Frontal cortex (tissue), 4 donors: ENCODE results near the gene GTPBP2. TPM values are rescaled to one million over a fixed set of nuclear protein-coding genes. Genes with fewer than 3 reads are reported as not detected.
A peak's percentile ranks its signal among the peaks of the same experiment; 100 is the strongest.
"Not testable (repeated sequence)": the region's sequence is repeated elsewhere in the genome, so short reads cannot be mapped to it uniquely, and the experiment has no call there.

Experiments used
- DNase-seq, 2 donors: peaks; one replicate each; pipeline ENCODE4 v3.0.0; 2012; ENCODE audit warnings: low spot score in 2 of 2
- FAIRE-seq: peaks from 2 replicates; lab custom pipeline; 2012; peaks lifted over from hg19 to GRCh38; lab: Jason Lieb, UNC
- total RNA-seq: library from RNA; depleted of rRNA; stranded (reverse); fragments of >200 nt; gene quantifications from one replicate; pipeline ENCODE4 v1.2.3, GENCODE V29; 2014
- donor health status: control.
- donor health status: control.
- donor health status: control.

GTPBP2 gene
- total RNA-seq, 1 donor from 2014 or later = 32.6 TPM

DNA sequence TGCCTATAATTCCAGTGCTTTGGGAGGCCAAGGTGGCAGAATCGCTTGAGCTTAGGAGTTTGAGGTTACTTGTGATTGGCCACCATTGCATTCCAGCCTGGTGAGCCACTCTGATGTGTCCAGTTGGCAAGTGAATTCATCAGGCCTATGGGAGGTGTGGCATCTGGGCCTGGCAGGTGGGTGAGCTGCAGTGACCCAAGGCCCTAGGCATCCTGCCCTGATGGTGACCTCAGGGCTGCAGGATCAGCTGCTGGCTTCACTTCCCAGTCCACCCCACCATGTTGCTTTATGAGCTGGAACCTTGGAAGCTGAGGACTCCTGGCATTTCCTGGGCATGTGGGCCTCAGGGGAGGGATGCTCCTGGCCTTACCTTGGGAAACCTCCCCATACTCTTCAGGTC, 36.3 kb upstream of the GTPBP2 start:
- no peak for FAIRE-seq

DNA sequence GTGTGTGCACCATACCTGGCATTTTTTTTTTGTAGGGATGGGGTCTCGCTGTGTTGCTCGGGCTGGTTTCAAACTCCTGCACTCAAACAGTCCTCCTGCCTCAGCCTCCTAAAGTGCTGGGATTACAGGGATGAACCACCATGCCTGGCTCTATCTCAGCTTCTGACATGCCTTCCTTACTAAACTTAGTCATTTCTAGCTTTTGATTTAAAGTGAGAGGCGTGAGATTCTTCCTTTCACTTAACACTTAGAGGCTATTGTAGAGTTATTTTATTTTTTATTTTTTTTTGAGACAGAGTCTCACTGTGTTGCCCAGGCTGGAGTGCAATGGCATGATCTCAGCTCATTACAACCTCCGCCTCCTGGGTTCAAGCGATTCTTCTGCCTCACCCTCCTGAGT, 33.9 kb upstream of the GTPBP2 start:
- not testable (repeated sequence) for FAIRE-seq, DNase-seq

More for the DNA sequence above, 36.3 kb upstream of the GTPBP2 start:
- no peak for DNase-seq

GRCh38 chr6:43658161-43658560, 29.1 kb upstream of the GTPBP2 start:
- FAIRE-seq (no peak), DNase-seq (no peak)

GRCh38 chr6:43657221-43657802, 28.2 kb upstream of the GTPBP2 start:
- FAIRE-seq (no peak), DNase-seq (no peak)

DNA sequence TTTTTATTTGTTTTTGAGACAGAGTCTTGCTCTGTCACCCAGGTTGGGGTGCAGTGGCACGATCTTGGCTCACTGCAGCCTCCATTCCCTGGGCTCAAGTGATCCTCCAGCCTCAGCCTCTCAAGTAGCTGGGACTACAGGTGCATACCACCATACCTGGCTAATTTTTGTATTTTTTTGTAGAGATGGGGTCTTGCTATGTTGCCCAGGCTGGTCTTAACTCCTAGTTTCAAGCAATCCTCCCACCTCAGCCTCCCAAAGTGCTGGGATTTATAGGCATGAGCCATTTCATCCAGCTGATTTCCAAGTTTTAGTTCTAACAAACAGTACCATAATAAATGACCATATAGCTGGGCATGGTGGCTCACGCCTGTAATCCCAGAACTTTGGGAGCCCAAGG, 23.8 kb upstream of the GTPBP2 start:
- FAIRE-seq, DNase-seq: not testable (repeated sequence)

GRCh38 chr6:43648248-43648647, 19.2 kb upstream of the GTPBP2 start:
- no peak for FAIRE-seq

GRCh38 chr6:43647613-43648012, 18.5 kb upstream of the GTPBP2 start:
- FAIRE-seq = no peak
- no peak for DNase-seq

More at GRCh38 chr6:43648248-43648647, 19.2 kb upstream of the GTPBP2 start:
- DNase-seq = no peak

DNA sequence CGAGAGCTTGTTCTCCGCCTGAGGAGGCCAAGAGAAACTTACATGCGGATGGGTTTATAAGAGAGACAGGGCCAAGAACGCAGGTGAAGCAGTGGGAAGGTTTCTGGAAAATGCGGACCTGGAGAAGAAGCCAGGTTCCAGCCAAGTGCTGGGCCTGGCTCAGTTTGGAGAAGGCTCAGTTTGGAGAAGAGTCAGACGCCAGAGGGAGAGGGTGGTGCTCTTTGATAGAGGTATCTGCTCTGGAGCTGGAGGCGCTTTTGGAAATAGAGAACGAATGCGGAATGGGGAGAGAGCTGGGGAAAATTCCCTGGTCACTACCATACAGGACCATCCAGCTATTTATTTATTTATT, 16.5 kb upstream of the GTPBP2 start:
- no peak for FAIRE-seq
- DNase-seq = no peak

GRCh38 chr6:43644940-43645612, 16.0 kb upstream of the GTPBP2 start, which contains the start of gene RSPH9:
Gene RSPH9 (plus strand): TSS chr6:43645036. CDS start chr6:43645099, 63 bp downstream.
- DNase-seq (peak in 1 of 2 donors; percentile 49), FAIRE-seq (no peak)

GRCh38 chr6:43639984-43640800, 11.1 kb upstream of the GTPBP2 start:
- no peak for FAIRE-seq
- DNase-seq = no peak

DNA sequence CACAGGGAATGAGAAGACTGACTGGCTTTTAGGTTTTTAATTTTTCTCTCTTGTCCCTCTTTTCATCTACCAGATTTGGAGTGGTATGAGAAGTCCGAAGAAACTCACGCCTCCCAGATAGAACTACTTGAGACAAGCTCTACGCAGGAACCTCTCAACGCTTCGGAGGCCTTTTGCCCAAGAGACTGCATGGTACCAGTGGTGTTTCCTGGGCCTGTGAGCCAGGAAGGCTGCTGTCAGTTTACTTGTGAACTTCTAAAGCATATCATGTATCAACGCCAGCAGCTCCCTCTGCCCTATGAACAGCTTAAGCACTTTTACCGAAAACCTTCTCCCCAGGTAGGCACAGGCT, 7.2 kb upstream of the GTPBP2 start:
- DNase-seq (no peak), FAIRE-seq (no peak)

DNA sequence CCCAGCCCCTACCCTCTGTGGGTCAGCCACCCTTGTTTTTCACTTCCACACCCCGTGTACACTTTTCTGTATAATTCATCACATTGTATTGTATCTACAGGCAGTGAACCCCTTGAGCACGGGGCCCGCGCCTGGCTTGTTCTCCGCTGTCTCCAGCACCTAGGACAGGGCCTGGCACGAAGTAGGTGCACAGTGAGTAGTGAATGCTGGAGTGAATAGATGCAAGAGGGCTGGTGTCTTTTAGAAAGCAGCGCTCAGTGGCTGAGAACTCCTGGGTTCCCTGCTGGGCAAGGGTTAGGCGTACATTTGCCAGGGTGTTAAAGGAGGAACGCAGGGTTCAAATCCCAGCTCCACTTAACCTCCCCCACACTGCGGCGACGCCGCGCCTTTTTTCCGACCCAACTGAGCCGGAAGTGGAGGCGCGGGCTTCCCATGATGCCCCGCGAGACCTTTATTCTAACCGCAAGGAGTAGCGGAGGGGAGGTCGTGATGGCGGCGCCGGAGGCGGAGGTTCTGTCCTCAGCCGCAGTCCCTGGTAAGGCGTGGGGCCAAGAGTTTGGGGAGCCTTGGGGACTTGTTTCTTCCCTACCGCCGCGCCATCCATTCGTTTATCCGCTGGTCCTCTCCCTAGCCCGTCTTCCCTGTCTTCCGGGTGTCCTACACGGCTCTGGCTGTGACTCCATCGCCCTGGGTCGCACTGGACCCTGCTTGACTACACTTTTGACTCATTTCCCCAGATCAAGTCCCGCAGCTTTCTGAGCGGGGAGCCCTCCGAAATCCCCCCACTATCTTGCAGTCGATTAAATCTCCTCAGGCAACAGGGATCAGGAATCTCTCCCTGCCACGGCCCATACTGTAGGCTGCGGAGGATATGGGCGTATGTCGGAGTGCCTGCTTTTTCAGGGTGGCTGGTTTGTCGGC, 6.6 kb upstream of the GTPBP2 start, which contains the start of gene MAD2L1BP:
Gene MAD2L1BP (plus strand): TSS at position 454 of the 921 bp plus-strand sequence. CDS start 36 bp downstream, at position 490.
- FAIRE-seq = no peak
- DNase-seq = peak; percentile 63 to 73

- FAIRE-seq = no peak
- DNase-seq = no peak
Measured at GRCh38 chr6:43634702-43635303, 5.7 kb upstream of the GTPBP2 start.

DNA sequence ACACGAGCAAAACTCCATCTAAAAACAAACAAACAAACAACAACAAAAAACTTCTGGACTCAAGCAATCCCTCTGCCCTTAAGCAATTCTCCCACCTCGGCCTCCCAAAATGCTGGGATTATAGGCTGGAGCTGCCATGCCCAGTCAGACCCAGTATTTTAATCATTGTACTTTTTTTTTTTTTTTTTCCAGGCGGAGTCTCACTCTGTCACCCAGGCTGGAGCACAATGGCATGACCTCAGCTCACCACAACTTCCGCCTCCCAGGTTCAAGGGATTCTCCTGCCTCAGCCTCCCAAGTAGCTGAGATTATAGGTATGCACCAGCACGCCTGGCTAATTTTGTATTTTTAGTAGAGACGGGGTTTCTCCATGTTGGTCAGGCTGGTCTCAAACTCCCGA, 3.9 kb upstream of the GTPBP2 start:
- not testable (repeated sequence) for FAIRE-seq, DNase-seq

GRCh38 chr6:43630980-43631619, 2.0 kb upstream of the GTPBP2 start:
- no peak for FAIRE-seq
- DNase-seq = no peak

GRCh38 chr6:43629505-43630300, 639 bp upstream of the GTPBP2 start:
- DNase-seq (peak; percentile 84 to 95), FAIRE-seq (no peak)

DNA sequence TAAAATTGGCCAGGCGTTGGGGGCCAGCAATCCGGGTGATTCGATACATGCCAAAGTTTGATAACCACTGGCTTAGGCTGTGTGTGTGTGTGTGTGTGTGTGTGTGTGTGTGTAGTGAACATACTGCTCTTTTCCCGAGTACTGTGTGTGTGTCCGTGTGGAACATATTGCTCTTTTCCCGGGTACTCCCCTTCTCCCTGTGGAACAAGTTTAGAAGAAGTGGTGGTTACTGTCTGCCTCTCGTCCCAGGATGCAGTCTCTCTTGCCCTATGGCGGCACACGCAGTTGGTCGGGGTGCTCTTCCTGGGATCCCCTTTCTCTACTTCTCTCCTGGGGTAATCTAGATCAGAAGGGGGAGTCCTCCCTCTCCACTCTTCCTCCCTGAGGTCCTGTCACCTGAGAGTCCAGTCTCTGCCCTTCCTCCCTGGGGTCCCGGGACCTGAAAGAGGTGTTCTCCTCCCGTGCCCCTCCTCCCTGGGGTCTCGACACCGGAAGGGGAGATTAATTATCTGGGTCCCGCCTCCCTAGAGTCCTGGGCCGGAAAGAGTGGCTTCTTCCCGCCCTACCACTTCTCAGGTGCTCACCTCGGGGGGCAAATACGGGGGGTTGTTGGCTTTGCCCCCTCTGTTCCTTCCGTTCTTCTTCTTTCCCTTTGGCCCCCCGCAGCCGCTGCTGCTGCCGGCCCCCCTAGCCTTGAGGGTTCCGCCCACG, 516 bp downstream of the GTPBP2 start:
- no peak for FAIRE-seq
- peak; percentile 29 to 34 for DNase-seq
